ENCODE measurements around the gene SLC35C1.

The SLC35C1 gene

DNA sequence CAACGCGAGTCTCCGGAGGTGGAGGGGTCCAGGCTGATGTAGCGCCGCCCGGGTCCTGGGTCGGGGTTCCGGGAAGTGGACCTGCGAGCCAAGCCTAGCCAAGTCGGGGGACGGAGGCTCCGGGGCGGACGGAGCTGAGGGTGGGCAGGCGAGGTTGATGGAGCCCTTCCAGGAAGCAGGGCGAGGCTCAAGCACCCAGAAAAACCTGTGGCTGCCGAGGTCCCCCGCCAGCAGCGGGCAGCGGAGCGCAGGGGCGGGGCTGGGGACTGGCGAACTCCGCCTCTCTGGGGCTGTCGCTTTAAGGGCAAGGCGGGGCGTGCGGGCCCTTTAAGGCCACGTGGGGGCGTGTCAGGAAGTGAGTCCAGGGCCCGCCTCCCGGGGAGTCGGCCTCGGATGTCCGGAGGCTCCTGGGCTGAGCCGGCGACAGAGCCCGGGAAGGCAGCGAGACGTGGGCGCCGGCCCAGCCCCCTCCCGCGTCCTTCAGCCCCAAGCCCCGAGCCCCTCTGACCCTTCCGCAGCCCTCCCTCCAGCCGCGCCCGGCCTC is at the start of gene SLC35C1:
TSS of gene SLC35C1 (plus strand) at position 389 of the 544 bp plus-strand sequence. CDS start 653 bp downstream, outside the sequence.
- peak; percentile 73 for DNase-seq

DNA sequence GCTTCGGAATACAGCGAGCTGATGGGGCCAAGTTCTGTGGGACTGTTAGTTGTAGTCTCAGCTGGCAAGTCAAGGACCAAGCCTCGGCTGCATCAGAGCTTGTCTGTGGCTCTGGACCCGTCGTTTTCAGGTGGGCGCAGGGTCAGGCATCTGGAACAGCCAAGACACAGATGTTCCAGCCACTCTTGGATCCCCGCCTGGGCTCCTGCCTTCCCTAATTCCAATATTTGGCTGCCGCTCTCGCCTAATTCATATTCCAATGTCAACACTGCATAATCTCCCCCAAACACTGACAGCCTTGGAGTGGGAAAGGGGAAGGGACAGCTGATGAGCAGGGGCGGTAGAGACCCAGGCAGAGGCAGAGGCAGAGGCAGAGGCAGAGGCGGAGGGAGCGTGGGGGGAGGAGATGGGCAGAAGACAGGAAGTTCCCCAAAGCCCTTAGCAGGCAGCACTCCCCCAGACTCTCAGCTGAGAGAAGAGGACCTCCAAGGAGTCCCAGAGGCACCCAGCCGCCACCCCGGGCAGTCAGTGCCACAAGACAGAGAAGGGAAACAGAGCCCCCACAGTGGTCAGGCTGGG is 49.6 kb upstream of the SLC35C1 start:
- no peak for DNase-seq

DNA sequence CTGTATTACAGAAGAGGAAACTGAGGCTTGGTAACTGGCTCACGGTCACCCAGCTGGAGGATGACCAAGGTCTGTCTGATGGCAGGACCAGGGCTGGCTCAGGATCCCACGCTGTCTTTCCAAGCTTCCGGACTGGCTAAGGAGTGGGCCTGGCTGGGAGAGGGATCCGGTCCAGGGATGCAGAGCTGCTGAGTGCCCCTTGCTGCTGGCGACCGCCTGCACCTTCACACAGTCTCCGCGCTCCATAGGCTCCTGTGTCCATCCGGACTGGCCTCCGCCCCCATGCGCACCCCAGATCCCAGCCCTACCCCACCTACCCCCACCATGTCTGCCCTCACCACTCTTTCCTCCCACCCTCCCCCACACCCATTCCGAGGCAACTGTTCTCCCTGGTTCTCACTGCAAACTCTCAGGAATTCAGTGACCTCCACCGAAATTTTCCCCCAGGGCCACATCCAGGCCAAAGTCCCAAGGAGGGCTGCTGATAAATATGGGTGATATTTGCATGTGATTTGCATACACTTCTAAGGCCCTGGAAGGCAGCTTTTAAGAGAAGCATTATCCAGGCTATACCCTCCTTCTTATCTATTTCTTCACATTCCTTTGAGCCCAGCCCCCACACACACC is 48.5 kb upstream of the SLC35C1 start:
- DNase-seq: no peak

DNA sequence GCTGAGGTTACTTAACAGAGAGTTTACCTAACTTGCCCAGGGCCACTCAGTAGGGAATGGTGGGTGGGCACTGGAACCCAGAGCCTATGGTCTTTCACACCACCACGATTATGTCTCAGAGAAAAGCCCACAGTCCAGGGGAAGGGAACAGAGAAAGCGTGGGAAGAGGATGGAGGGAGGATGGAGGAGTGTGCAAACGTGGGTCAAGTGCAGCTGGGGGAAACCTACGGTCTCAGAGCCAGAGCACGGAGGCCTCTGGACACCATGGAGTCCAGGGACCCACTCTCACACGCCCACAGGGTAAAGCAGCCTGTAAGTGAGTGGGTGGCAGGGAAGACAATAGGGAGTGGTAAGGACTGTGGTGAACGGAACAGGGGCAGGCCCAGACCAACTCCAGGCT is 47.3 kb upstream of the SLC35C1 start:
- DNase-seq: no peak

DNA sequence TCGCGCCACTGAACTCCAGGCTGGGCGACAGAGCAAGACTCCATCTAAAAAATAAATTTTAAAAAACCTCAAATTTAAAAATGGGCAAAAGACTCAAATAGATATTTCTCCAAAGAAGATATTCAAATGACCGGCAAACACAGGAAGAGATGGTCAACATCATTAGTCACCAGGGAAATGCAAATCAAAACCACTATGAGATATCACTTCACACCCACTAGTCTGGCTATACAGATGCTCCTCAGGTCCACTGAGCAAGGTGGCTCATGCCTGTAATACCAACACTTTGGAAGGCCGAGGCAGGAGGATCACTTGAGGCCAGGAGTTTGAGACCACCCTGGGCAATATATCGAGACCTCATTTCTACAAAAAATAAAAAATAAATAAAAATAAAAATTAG is 43.3 kb upstream of the SLC35C1 start:
- DNase-seq: no peak

DNA sequence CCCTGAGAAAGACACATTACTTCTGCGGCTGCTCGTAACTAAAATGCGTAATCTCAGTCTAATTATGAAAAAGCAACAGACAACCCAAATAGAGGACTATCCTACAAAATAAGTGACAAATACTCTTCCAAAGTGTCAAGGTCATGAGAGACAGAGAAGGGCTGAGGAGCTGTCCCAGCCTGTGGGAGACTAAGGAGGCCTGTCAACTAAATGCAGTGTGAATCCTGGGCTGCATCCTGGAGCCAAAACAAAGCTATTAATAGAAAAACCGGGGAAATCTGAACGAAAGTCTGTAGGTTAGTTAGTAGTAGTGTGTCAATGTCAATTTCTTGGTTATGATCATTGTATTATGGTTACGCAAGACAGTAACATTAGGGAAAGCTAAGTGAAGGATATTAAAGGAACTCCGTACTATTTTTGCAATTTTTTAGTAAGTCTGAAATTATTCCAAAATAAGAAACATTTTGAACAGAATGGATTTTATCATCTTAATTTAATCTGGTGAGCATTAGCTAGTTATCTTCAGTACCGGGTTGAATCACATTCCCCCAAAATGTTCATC is 39.8 kb upstream of the SLC35C1 start:
- no peak for DNase-seq

DNA sequence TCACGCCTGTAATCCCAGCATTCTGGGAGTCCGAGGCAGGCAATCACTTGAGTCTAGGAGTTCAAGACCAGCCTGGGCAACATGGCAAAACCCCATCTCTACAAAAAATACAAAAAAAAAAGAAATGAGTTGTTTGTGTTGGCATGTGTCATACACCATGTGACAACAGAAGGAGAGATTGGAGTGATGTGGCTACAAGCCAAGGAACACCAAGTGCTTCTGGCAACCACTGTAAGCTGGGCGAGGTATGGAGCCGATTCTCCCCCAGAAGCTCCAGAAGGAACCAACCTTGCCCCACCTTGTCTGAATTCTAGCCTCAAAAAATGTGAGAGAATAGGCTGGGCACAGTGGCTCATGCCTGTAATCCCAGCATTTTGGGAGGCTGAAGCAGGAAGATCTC is 39.1 kb upstream of the SLC35C1 start:
- no peak for DNase-seq

DNA sequence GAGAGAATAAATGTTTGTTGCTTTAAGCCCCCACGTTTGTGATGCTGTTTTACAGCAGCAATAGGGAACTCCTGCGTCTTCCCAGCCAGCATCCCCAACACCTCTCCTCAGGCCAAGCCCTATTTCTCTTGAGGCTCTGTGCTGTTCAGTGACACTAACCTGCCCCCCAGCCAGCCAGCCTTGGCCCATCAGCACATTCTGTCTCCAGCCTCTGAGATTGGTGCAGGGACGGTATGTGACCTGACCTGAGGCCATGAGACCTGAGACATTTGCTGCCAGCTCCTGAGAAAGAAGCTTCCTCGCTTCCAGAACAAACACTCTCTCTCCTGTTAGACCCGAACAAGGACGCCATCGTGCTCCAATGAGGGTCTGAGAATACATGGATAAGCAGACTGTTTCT is 38.5 kb upstream of the SLC35C1 start:
- DNase-seq: no peak

DNA sequence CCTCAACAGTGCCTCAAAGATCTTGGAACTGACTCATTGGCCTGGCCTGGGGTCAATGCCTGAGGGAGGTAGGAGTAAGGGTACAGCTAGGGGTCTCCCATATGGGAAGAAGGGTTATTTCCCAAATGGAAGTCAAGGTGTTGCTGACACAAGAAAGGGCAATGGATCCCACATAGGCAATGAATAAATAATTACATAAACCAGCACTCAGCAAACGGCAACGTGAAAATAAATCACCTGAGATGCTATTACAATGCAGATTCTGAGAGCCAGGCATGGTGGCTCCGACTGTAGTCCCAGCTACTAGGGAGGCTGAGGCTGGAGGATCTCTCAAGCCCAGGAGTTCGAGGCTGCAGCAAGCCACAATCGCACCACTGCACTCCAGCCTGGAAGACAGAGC is 36.5 kb upstream of the SLC35C1 start:
- DNase-seq: no peak

DNA sequence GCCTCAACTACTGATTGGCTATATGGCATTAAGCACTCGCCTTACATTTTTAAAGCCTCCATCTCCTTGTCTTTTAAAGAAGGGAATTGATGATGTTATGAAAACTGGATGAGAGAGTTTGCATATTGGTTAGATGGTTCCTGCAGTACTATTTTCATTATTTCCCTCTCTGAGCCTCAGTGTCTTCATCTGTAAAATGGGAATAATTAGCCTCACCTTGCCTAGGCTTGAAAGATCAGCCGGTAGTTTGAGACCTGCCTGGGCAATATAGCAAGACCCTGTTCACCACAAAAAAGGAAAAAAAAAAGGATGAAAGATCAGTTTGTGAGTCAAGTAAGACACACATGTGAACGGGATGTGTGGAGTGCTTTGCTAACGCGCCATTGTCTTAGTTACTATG is 35.0 kb upstream of the SLC35C1 start:
- DNase-seq: no peak

DNA sequence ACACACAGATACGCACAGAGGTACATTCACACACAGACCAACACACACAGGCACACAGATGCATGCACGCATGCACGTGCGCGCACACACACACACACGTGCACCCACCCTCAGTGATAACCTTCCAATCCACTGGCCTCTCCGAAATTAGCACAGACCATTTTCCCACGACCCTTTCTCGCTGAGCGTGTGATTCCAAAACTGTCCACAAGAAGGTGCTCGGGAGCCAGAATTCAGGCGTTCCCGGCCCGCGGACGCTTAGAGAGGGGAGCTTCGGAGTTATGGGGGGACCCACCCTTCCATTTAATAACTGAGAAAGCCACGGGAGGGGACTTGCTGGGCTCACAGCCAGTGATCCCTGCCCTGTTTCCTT is 33.8 kb upstream of the SLC35C1 start:
- DNase-seq: no peak

DNA sequence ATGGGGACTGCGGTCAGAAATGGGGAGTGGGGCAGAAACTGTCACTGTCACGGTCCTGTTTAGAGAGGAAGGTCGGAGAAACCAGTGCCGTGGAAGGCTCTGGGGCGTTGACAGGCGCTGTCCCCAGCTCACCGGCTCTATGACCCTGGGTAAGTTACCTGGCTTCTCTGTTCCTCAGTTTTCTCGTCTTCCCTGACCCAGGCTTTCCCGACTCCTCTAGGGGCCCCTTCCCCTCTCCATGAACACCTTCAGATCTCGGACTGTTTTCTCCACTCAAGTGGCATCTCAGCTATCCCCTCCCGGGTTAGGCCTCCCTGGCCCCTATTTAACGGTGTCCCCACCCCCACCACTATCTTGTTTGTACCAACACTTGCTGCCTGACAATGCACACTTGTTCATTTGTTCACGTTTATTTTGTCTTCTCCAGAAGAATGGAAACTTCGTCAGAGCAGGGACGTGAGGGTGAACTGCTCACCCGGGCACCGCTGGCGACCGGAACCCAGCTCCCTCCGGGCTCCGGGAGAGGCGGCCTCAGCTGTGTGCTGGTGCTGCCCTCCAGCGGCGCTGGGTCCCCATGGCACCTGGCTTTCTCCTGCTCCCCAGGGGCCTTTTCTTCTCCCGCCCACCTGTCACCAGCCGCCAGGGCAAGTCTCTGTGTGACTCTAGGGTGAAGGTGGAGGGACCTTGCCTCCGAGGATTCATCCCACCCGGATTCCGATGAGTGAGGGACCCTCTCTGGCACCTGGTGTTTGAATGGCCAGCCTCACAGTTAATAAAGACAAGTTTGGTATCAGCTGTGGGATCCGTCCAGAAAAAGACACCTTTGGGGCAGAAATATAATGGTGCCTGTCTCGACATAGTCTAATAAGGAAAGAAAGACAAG is 33.1 kb upstream of the SLC35C1 start:
- peak; percentile 60 for DNase-seq

DNA sequence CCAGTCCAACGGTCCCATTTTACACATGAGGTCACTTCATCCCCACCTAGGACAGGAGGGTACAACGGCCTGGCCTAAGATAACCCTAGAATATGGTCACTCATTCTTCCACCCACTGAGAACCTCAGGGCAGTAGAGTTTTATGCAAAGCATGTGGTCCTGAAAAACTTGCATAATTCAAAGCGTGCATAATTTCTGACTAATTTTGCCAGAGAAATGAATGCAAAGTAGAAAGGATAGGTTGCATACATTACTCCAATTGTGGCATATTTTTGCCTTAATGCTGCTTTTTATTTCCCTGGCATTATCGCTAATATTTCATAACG is 32.5 kb upstream of the SLC35C1 start:
- no peak for DNase-seq

DNA sequence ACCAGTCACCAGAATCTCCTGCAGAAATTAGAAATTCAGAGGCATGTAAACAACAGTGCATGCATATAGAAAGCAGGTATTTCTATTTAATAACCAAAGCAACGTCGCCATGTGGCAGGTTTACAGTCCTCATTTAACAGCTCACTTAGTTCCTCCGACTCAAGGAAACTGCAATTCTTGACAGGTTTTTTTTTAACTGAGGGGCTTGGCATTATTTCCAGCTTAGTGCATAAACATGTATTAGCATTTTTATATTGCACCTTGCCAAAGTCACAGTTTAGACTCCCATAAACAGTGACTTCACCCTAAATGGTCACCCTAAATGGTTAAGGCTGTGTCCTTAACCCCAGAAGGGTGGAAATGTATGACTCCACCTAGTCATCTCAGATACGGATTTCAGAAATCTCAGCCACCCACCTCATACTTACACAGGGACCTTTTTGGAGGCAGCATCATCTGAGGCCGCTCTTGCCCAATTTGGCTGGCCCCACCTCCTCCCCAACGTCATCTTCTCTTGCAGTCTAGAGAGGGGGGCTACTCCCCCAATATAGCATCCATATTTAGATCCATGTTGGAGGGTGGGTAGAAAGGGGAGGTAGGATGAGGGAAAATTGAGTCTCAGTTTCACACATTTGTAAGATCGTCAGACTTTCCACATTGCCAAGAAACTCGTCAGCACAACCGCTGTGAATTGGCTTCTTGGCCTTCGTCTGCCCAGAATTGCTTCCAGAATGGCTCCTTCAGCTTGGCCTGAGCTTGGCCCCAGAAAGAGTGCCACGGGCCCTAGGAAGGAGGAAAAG is 31.8 kb upstream of the SLC35C1 start:
- no peak for DNase-seq

DNA sequence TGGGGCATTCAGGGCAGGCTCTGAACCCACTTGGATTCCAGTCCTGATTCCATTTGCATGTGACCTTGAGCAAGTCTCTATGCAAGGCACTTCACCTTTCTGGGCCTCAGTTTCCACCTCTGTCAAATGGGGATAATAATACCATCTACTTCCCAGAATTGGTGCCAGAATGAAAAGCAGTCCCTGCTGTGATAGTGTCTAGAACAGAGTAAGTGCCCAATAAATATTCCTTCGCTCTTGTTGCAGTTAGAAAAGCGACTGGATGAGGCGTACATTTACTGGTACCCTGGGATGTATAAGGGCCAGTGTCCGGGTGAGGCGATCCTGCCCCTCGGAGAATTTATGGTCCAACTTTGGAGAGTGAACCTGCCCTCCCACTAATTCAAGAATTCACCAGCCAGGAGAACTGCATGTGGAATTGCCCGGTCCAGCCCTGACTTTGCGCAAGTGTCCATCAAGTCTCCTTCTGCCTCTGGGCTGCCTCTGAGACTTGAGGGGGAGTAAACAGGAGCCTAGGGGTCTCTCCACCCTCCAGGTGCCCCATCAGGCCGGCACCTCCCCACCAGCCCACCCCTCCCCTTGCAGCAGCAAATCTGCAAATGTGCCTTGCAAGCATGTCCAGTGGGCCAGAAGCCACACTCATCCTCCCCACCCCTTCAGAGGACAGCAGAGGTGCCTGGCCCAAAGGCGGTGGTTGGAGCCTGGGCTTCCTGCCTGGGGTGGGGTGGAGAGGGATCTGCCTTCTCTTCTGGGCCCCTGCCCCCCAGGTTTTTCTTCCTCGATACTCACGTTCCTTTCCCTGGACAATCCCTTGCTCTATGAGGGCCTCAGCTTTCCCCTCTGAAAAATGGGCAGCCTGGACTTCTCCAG is 30.9 kb upstream of the SLC35C1 start:
- DNase-seq: no peak

DNA sequence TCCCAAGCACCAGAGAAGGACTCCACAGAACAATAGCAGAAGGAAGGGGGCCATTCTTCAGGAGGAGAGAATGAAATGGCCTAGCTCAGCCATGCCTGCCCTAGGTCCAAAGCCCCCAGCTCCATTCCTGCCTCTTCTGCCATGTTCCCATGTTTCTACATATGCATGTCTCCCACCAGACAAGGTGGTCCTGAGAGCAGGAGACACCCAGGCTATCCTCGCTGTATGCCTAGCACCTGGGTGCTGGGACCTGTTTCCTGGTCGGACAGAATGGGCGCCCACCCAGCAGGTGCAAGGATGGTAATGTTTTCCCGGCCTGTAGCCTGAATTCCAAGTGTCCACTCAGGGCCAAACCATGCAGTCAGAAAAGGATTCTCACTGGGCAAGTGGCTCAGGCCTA is 30.2 kb upstream of the SLC35C1 start:
- no peak for DNase-seq

DNA sequence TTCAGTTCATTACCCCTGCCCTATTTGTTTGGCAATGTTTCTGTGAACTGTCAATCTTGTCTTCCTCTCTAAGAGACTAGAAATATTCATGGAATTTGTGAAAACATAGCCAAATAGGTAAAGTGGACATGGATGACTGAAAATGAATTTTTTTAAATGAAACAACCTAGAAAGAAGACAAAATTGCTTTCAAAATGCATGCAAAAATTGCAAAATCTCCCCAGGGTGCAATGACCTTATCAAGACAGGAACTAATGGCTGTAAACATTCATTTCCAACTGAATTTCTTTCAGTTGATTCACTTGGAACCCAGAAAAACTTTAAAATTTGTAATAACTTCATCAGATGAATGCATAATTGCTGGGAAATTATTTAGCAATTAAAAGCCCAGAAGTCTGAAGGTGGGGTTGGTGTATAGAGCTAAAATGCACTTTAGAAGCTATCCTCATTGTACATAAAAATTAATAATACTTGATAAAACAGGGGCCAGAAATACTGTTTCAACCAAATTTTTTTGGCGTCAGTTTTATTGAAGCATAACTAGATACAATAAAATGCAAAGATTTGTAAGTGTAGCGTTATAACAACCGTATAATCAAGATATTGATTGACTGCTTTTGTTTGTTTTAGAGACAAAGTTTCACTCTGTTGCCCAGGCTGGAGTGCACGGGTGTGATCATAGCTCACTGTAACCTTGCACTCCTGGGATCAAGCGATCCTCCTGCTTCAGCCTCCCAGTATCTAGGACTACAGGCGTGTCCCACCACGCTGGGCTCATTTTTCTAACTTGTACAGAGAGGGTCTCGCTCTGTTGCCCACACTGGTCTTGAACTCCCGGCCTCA is 27.6 kb upstream of the SLC35C1 start:
- no peak for DNase-seq

DNA sequence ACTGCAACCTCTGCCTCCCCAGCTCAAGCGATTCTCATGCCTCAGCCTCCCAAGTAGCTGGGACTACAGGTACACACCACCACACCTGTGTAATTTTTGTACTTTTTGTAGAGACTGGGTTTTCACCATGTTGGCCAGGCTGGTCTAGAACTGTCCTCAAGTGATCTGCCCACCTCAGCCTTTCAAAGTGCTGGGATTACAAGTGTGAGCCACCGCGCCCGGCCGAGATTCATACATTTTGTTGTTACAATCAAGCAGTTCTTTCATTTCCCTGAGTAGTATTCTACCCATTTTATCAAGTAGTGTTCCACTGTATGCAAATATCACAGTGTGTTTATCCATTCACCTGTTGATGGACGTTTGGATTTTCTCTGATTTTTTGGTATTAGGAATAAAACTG is 26.6 kb upstream of the SLC35C1 start:
- no peak for DNase-seq

DNA sequence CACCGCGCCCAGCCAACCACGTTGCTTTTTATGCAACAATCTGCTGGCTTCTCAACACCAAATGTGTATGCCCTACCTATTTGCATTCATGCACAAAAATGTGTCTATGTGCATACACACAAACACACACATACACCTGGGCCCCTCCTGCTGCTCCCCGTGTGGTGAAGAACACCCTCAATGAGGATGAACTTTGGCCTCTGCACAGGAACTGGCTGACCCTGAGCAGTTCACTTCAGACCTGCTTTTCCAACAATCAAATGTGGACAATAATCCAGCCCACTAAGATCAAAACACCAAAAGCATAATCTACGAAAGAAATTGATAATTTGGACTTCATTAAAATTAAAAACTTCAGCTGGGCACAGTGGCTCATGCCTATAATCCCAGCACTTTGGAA is 25.3 kb upstream of the SLC35C1 start:
- no peak for DNase-seq

DNA sequence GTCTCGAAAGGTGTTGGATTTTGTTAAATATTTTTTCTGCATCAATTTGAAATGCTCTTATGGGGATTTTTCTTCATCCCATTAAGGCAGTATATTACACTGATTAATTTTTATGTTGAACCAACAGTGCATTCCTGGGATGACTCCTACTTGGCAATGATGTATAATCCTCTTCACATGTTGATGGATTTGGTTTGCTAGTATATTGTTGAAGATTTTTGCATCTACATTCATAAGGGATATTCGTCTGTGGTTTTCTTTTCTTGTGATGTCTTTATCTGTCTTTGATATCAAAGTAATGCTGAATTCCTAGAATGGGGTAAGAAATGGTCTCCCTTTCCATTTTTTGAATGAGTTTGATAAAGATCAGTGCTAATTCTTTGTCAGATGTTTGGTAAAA is 18.7 kb upstream of the SLC35C1 start:
- DNase-seq: no peak

DNA sequence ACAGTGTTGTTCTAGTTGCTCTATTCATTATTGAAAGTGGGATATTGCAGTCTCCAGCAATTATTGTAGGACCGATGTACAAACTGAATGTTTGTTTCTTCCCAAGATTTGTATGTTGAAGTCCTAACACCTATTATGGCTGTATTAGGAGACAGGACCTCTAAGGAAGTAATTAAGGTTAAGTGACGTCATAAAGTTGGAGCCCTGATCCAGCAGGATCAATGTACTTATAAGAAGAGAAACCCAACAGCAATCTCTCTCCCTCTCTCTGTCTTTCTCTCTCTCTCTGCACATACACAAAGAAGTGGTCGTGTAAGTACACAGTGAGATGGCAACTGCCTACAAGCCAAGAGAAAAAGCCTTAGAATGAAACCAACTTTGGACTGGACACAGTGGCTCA is 16.1 kb upstream of the SLC35C1 start:
- no peak for DNase-seq

Data from GOT3 (cell line).